ENCODE data around the gene DEDD.

Gene DEDD

GRCh38 chr1:161091796-161092507 is 40.5 kb downstream of the DEDD start:
- no peak for DNase-seq (ENCODE audit: low read depth)

- DNase-seq (ENCODE audit: low read depth): no peak
These were observed 41.4 kb downstream of the DEDD start for GRCh38 chr1:161091093-161091492.

DNA sequence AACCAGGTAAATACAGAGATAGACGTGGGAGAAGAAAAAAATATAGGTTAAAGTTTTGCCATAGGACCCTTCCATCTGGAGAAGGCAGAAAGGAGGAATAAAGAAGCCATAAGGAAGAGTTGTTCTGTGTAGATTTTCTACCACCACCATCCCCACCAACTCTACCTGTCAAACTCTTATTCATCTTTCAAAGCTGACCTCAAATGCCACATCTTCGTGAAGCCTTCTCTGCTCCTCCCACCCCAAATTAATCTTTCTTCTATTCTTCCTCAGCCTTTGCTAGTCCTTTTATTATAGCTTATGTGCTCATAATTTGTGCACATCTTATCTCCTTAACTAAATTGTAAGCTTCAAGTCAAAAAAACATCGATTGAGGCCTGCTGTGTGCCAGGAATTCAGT is 41.9 kb downstream of the DEDD start:
- no peak for DNase-seq (ENCODE audit: low read depth)

DNA sequence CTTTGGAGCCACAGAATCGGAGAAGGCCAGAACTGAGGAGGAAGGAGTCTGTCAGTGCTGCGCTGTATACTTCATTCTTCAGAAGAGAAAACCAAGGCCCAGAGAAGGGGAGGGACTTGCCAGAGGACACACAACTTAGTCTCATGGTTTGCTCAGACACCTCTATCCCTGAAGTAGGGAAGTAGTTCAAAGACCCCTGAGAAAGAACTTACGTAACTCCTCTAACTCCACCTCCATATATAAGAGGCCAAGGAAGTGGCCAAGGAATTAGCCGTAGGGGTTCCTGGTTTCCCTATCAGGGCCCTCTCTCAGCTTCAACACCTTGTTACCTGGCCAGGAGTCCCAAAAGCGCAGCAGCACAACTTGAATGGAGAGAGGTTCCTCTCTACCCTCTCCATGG is 42.5 kb downstream of the DEDD start:
- no peak for DNase-seq (ENCODE audit: low read depth)

- no peak for DNase-seq (ENCODE audit: low read depth)
These were observed 43.1 kb downstream of the DEDD start, which contains the start of gene NECTIN4 for GRCh38 chr1:161089251-161089924. TSS of gene NECTIN4 (minus strand) at chr1:161089558. CDS start at chr1:161089296, 262 bp downstream.

GRCh38 chr1:161088587-161089110 is 43.8 kb downstream of the DEDD start:
- no peak for DNase-seq (ENCODE audit: low read depth)

DNA sequence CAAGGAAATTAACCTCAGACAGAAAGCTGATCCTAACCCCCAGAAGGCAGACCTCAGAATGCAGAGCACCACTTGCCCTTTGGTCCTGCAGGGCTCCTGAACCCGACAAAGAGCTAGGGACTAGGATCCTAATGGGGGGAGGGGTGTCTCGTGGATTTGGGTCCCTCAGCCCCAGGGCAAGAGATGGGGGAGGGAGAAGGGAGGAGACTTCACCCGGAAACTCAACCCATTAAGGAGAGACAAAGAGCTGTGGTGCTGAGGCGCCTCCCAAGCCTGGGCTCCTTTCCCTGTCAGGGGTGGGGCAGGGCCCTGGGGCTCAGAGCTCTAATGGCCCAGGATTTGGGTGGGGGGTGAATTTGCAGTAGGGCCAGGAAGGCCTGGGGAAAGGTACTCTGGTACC is 46.0 kb downstream of the DEDD start:
- no peak for DNase-seq (ENCODE audit: low read depth)

DNA sequence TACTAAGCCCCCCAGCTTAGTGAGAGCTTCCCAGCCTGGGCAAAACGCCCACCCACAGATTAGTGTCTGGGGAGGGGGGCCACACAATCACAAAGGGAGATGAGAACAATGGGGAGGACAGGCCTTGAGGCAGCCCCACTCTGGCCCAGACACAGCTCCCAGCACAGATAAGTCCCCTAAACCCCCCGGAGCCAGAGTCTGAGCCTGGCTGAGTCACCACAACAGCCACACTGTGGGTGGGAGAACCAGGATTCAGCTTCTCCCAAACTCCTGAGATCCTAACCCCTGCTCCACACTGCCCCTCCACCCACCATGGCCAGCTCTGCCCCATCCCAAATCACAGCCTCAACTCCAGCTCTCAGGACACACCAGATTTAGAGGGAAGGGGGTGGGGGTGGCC is 47.3 kb downstream of the DEDD start:
- DNase-seq (ENCODE audit: low read depth): no peak

GRCh38 chr1:161084597-161084988 is 47.9 kb downstream of the DEDD start:
- no peak for DNase-seq (ENCODE audit: low read depth)

DNA sequence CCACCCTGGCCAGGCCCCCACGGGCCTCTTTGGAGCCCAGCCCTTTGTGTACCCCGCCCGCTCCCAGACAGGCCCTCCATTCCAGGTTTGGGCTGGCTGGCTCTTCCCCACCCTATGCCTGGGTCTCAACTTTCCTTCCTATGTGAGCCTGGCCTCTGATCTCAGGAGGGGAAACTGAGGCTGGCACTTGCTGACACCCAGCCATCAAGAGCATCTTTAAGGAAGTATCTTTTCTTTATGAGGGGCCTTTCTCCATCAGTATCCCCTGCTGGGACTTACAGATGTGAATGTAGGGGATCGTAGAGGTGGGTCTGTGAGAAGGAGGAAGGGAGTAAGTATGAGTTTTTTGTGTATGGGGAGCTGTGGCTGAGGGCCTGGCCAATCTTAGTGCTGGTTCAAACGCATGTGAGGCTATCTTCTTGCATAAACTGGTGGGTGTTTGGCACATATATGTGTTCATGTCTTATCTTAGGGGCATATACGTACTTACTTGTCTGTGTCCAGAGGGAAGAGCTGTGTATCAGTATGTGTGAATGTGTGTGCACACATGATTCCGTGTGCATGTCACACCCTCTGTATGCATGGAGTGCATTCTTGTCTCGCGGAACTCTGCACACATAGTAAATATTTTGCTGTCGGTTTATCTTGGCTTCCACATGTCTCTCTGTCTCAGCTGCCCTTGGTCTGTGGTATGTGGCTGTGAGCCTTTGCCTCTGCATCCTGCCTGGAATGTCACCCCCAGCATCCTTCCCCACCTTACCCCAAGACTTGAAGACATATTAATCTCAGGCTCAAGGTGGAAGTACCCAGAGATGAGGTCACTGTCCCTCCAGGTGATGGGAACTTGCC is 48.5 kb downstream of the DEDD start:
- no peak for DNase-seq (ENCODE audit: low read depth)

DNA sequence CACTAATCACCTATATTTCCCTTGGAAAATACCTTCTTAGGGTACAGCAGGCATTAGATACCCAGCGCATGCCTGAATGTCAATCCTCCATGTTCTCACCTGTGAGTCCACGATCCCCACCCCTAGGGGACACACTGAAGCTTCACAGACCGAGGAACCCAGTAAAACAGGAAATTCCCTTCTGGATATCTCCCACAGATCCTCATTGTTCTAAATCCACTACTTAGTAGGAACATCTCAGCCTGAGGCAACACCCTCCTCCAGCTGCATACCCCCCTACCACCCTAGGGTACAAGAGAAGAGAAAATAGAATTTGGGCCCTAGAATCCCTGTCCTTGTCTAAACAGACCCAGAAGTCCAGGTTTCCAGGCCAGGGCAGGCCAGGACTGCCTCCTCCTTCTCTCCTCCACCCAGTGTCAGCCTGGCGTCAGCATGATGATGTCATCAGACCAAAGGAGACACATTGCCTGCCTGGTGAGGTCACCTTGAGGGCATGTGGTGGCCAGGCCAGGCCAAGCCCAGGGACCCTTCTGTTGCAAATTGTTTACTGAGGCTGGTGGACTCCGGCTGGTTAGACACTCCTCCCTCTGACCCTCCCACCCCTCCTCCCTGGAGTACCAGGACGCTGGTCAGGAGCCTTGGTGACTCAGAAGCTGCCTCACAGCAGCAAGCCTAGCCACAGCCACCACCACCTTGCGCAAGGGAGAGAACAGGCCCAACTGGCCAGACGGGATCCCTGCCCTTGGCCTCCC is 49.3 kb downstream of the DEDD start:
- no peak for DNase-seq (ENCODE audit: low read depth)

- DNase-seq (ENCODE audit: low read depth): no peak
These were observed 50.0 kb downstream of the DEDD start for GRCh38 chr1:161082483-161082882.

GRCh38 chr1:161081519-161081918 is 50.9 kb downstream of the DEDD start:
- DNase-seq (ENCODE audit: low read depth): no peak

GRCh38 chr1:161080441-161081405 is 51.7 kb downstream of the DEDD start:
- no peak for DNase-seq (ENCODE audit: low read depth)

GRCh38 chr1:161079436-161080110 is 52.9 kb downstream of the DEDD start:
- no peak for DNase-seq (ENCODE audit: low read depth)

DNA sequence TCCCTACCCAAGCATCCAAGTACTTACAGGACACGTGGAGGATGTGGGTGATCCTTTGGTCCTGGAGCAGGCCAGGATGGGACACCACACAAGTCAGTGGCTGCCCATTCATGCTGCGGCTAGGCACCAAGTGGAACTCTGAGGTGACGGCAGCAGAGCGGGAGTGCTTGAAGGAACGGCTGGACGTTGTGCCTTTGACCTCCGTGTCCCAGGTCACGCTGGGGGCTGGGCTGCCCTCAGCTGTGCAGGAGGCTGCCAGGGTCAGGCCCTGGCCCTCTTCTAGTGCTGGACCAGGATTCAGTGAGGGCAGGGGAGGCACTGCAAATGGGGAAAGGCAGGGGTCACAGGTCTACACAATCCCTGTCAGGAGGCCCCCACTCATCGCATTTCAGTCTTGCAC is 55.0 kb downstream of the DEDD start:
- no peak for DNase-seq (ENCODE audit: low read depth)

DNA sequence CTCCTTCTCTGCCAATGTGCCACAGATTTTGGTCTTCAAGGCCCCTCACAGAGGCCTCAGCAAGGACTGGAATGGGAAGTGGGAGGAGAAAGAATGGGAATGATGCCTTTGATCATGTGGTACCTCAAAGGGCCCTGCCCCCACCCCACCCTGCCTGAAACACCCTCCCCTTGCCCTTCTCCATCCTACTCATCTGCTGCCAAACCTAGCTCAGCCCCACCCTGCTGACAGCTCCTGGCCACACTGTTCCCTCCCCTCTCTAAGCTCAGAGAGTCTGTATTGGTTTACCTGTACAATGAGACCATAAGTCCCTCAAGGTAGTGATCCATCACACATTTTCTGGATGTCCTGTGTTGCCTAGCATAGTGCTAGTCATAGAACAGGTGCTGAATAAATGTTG is 56.1 kb downstream of the DEDD start:
- no peak for DNase-seq (ENCODE audit: low read depth)

- DNase-seq (ENCODE audit: low read depth): no peak
These were observed 57.6 kb downstream of the DEDD start for GRCh38 chr1:161074676-161075368.

GRCh38 chr1:161073474-161074121 is 58.9 kb downstream of the DEDD start:
- no peak for DNase-seq (ENCODE audit: low read depth)

Data from stimulated activated CD8-positive, alpha-beta memory T cell treated with anti-CD3 and anti-CD28 coated beads, Interleukin-12 subunit alpha, Interleukin-12 subunit beta, amount 100 ng/mL, for 4 hours (primary cell).